UCSD-AML1 (cell line): ENCODE data around the gene ZNF423.
"Not testable (repeated sequence)": the region's sequence is repeated elsewhere in the genome, so short reads cannot be mapped to it uniquely, and the experiment has no call there.

Source experiments
- DNase-seq: peaks from one replicate; lab custom pipeline; 2025; ENCODE audit not compliant: unreplicated experiment; lab: John Stamatoyannopoulos, UW

The ZNF423 gene

GRCh38 chr16:49523435-49524159 lies 332.3 kb downstream of the ZNF423 start:
- no peak for DNase-seq

- DNase-seq = no peak
These were observed 334.1 kb downstream of the ZNF423 start for GRCh38 chr16:49521734-49522325.

GRCh38 chr16:49520492-49521038 lies 335.3 kb downstream of the ZNF423 start:
- DNase-seq = no peak

- DNase-seq = no peak
These were observed 336.2 kb downstream of the ZNF423 start for GRCh38 chr16:49519741-49520140.

GRCh38 chr16:49519008-49519656 lies 336.8 kb downstream of the ZNF423 start:
- no peak for DNase-seq

- DNase-seq = no peak
These were observed 339.4 kb downstream of the ZNF423 start for GRCh38 chr16:49516382-49517036.

- DNase-seq = no peak
These were observed 340.1 kb downstream of the ZNF423 start for GRCh38 chr16:49515861-49516260.

GRCh38 chr16:49515016-49515565 lies 340.8 kb downstream of the ZNF423 start:
- no peak for DNase-seq

- DNase-seq = no peak
These were observed 341.6 kb downstream of the ZNF423 start for GRCh38 chr16:49514073-49514980.

GRCh38 chr16:49513040-49513439 lies 342.9 kb downstream of the ZNF423 start:
- peak; percentile 38 for DNase-seq

GRCh38 chr16:49510654-49511305 lies 345.1 kb downstream of the ZNF423 start:
- DNase-seq = no peak

GRCh38 chr16:49510141-49510540 lies 345.8 kb downstream of the ZNF423 start:
- no peak for DNase-seq

GRCh38 chr16:49506058-49507013 lies 349.6 kb downstream of the ZNF423 start:
- not testable (repeated sequence) for DNase-seq

- DNase-seq = no peak
These were observed 350.4 kb downstream of the ZNF423 start for GRCh38 chr16:49505556-49505955.

GRCh38 chr16:49504626-49505025 lies 351.3 kb downstream of the ZNF423 start:
- DNase-seq = no peak

- DNase-seq = no peak
These were observed 351.9 kb downstream of the ZNF423 start for GRCh38 chr16:49504023-49504364.

- DNase-seq = peak; percentile 89
These were observed 352.5 kb downstream of the ZNF423 start for GRCh38 chr16:49503256-49504022.
